ENCODE results near the gene ARFGAP1.

The ARFGAP1 gene

DNA sequence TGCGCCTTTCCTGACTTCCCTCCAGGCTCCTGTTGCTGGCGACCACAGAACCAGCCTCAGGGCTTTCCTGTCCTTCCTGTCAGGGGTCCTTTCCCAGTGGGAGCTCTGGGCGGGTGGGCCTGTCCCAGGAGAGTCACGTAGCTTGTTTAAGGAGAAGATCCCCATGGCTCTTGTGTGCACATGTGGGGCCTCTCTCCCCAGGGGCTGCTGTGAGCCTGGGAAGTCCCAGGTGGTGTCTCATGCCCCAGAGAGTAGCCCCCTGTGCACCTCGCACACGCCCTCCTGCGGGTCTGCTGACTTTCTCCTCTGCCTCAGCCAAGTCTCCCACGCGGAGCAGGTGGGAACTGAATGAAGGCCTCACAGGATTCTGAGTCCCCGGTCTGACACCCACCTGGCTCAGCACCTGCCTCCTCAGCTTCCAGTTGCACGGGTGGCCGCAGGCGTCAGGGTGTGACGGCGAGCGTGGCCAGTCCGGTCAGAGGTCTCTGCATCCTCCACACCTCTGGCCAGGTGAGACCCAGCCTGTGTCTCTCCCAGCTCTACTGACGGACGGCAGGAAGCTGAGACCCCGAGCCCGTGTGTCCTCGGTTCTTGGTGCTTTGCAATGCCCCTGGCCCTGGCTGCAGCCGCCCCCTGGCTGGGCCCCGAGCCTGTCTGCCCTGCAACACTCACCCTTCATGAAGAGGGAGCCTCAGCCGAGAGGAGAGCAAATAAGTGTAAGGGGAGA, 12.7 kb upstream of the ARFGAP1 start:
- no peak for DNase-seq (ENCODE audit: low read depth, low spot score)

DNA sequence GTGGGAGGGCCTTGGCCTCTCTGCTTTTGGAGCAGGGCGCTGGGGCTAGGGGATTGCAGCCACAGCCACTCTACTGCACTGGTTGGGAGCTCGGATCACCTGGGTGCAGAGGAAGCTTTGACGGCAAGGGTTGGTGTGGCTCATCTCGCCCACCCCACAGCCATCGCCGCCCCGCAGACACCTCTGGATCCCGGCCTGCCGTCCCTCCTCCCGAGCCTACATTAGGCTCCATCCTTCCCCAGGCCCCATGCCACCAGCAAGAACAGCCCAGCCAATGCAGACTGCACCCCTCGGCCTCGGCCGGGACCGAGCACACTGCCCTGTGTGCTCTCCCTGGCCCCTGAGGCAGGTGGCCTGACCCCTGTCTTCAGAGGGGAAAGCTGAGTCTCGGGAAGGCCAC, 12.1 kb upstream of the ARFGAP1 start:
- DNase-seq (ENCODE audit: low read depth, low spot score) = no peak

DNA sequence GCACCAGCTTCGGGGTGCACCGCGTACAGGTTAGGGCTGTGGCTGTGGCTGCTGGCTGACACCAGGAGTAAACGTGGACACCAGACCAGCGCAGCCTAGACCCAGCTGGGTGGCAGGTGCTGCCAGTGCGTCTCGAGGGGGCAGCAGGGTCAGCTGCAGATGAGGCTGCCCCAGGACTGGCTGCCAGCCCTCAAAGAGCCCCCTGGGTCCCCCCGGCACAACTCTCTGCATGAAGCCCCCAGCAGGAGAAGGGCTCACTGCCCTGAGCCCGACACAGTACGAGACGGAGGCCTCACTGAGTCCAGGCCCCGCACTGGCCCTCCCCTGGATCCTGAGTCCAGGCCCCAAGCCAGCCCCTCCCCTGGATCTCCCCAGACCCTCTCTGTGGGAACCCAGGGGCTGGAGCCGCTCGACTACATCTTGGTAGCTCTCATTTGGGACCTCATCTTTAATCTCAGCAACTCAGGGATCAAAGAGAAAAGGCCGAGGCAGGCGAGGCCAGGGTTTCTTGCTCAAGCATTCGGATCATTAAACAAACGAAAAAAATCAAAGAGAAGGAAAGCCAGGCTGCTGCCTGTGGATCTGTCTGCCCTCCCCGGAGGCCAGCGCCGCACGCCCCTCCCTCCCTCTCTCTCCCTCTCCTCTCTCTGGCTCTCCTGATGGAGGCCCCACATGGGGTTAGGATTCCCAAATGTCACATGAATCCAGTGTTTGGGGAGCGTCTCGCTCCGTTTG, 11.4 kb upstream of the ARFGAP1 start:
- no peak for DNase-seq (ENCODE audit: low read depth, low spot score)

DNA sequence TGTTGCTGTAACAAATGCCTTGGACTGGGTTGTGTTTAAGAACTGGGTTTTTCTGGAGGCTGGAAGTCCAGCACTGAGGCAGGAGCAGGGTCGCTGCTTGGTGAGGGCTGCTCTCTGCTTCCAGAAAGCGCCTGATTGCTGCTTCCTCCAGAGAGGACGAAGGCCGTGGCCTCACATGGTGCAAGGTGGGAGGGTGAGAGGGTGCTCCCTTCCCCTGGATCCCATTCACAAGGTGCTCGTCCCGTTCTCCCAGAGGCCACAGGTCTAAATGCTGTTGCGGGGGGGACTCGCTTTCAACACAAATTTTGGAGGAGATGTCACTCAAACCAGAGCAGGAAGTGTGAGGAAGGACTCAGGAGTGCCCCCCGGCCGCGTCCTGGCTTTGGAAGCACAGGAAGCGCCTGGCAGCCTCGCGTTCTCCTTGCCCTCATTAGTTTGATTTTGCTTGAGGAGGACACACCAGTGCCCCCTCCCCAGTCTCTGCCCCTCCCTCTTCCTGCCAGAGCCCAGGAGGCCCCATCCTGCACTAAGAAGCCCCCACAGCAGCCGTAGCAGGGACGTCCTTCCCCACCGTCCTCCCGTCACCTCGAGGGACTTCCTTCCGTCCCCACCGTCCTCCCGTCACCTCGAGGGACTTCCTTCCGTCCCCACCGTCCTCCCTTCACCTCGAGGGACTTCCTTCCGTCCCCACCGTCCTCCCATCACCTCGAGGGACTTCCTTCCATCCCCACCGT, 10.7 kb upstream of the ARFGAP1 start:
- DNase-seq (ENCODE audit: low read depth, low spot score) = no peak

DNA sequence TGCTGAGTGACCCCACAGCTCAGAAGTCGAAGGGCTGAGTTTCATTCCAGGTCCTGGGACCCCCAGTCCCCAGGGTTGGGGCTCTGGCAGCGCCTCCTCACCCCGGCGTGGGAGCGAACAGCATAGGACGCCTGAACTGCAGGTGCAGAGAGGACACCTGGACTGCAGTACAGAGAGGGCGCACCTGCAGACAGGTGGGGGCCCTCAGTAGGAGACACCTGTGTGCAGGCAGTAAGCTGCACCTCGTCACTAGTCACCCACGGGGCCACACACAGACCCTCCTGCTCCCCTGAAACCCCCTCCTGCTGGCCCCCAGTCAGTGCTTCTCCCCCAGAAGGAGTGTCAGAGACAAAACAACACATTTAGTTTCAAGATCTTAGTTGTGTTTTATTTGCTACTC, 9.8 kb upstream of the ARFGAP1 start:
- no peak for DNase-seq (ENCODE audit: low read depth, low spot score)

DNA sequence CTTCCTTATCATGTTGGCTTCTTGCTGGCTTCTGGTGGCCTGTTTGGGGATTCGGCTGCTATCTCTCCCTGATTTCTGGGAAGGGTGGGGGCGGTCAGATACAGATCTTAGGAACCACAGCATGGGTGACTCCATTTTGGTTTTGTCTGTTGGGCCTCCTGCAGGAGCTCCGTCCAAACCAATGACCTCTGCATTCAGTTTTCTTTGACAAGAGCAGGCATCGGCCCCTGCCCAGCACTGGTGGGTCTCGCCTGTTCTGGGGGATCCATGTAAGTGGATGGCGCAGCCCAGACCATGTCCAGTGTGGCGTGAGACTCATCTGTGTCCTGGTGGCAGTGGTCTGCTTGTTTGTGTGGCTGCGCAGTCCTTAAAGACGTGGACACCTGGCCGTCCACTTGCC, 8.6 kb upstream of the ARFGAP1 start:
- no peak for DNase-seq (ENCODE audit: low read depth, low spot score)

DNA sequence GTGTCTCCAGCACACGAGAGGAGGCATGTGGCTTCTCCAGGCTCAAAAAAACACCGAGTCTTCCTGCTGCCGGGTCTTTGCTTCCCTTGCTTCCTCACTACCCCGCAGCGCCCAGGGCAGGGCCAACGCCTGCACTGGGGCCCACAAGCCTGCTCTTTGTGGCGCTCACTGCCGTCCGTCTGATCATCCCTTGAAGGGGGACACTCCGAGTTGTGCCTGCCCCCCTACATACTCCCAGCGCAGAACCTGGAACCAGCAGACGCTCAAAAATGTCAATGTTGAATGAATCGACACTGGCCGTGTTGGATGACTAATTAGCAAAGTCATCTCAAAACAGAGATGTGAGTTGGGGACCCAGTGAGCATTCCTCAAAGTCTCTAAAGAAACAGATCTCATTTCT, 8.1 kb upstream of the ARFGAP1 start:
- no peak for DNase-seq (ENCODE audit: low read depth, low spot score)

DNA sequence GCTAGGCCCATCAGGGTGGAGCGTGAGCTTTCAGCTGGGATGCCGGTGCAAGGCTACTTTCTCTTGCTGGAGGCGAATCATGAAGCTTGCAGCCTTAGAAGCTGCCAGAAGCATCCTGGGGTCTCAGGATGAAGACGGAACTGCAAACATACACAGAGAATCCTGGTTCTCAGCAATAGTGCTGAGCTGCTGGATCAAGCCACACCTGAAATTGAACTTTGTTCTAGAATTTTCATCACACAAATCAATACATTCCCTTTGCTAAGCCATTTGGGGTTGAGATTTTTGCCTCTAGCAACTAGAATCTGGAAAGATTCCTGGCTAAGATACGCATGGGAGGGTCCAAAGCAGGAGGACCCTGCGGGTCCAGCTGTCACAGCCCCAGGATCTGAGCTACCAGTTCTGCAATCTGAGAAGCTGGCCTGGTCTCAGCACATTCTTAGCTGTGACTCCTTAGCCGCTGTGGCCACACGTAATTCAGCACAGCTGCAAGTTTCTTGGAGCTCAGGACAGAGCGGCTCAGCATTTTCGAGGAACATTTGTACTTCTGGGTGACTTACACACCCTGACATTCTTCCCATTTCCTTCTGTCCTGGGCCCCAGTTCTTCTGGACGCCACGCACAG, 6.6 kb upstream of the ARFGAP1 start:
- no peak for DNase-seq (ENCODE audit: low read depth, low spot score)

DNA sequence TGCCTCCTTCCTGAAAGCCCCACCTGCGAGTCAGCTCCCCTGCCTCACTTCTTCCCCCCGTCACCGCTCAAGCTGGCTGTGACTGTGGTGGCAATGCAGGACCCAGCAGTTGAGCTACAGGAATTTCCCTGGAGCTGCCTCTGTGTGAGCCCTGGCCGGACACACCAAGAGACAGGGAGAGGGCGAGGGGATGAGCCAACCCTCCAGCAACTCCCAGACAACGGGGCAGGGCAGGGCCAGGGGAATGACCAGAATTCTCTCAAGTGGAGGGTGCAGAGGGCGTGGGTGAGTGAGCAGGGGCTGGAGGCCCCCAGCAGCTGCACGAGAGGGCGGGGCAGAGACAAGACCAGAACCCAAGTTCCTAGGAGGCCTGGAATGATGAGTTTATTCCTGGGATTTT, 4.9 kb upstream of the ARFGAP1 start:
- no peak for DNase-seq (ENCODE audit: low read depth, low spot score)

DNA sequence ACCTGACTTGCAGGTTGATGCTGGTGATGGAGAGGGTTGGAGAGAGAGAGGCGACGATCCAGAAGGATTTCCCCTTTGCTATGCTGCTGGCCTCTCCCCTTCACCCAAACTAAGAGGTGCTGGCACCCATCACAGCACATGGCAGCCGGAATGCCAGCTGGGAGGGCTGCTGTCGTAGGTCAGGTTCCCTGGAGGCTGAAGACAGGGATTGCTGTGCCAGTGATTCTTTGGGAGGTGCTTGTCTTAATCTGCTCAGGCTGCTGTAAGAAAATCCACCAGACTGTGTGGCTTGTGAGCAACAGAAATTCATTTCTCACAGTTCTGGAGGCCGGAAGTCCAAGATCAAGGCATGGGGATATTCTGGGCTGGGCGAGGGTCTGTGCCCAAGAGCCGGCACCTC, 4.4 kb upstream of the ARFGAP1 start:
- DNase-seq (ENCODE audit: low read depth, low spot score) = no peak

DNA sequence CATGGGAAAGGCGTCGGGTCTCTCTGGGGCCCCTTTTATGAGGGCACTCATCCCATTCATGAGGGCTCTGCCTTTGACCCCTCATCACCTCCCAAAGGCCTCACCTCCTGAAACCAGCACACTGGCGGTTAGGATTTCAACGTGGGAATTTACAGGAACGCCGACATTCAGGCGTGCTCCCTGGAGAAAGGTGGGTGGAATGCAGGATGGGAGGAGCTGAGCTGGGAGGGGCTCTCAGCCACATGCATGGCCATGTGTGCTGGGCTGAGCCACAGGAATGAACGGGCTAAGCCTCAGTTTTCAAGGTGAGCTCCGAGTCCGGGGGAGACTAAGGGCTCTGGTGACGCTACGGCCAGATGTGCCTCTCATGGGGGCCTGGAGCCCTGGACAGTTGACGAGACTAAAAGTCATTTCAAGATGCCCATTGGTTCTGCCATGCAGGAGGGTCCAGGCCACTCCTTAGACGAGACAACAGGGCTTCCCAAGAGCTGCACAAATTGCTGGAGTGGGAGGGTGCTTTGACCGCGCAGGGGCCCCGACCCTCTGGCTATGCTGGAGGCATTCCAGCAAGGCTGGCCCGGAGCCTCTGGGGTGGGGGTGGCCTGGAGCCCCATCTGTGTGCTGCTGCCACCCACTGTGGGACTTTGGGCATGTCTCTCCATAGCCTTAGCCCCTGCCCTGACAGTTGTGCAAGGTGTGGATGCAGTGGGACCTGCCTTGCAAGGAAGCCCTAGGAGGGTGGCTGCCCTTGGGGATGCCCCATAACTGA, 3.8 kb upstream of the ARFGAP1 start:
- DNase-seq (ENCODE audit: low read depth, low spot score) = no peak

DNA sequence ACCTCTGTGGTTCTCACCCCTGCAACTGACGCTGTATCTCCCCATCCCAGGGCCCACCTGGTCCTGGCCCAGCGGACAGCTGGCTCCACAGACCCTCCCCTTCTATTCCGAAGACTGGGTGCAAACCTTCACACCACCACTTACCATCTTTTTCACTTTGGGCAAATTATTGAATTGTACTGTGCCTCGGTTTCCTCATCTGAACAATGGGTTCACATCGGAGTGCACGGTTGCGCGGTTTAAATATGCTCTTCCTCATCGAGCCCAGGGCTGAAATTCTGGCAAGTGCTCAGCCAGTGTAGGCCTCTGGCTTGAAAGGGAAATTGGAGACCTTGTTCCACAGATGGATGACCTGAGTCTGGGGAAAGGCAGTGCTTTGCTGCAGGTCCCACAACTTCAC, 2.9 kb upstream of the ARFGAP1 start:
- no peak for DNase-seq (ENCODE audit: low read depth, low spot score)

DNA sequence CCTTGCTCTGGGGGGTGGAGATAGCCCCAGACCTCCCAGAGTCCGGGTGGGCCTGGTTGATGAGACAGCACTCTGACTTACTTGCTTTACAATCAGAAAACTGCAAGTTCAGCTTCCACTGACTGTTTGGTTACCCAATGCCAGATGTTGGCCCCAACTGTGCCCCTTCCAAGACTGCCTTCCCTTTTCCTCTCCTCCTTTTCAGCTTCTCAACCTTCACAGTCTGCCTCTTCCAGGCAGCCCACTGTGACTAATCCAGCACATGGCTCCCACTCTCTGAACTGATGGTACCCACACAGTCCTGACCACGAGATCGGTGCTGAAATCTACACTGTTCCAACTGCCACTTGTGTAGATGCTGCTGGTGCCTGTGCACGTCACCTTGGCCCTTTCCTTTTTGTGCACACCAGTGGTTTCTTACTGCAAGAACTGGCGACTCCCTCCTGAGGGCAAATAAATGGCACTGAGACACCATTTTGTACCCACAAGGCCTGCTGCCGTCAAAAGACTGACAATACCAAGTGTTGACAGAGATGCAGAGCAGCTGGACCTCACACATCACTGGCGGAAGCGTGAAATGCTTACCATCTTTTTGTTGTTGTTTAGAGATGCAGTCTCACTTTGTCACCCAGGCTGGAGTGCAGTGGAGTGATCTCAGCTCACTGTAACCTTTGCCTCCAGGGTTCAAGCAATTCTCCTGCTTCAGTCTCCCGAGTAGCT, 1.8 kb upstream of the ARFGAP1 start:
- DNase-seq (ENCODE audit: low read depth, low spot score) = no peak

DNA sequence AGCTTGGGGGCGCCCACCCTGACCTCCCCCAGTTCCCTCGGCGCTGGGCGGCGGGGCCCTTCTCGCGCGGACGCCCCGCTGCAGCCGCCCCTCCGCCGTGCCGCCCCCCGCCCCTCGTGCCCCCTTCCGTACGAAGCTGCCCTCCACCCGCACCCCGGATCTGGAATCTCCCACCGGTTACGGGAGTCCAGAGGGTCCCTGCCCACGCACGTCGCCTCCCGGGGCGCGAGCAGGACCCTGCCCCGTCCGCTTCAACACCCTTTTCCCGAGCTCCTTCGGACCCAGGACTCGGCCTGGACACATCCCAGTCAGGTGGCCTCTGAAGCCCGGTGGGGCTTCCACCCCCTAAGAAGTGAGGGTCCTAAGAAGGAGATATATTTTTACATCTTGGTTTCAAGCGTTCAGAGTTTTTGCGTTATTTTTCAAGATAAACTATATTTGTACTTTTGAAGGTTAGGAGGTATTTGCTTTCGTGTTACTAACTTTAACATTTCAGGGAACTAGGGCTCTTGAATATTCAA, 506 bp downstream of the ARFGAP1 start:
- DNase-seq (ENCODE audit: low read depth, low spot score) = no peak

DNA sequence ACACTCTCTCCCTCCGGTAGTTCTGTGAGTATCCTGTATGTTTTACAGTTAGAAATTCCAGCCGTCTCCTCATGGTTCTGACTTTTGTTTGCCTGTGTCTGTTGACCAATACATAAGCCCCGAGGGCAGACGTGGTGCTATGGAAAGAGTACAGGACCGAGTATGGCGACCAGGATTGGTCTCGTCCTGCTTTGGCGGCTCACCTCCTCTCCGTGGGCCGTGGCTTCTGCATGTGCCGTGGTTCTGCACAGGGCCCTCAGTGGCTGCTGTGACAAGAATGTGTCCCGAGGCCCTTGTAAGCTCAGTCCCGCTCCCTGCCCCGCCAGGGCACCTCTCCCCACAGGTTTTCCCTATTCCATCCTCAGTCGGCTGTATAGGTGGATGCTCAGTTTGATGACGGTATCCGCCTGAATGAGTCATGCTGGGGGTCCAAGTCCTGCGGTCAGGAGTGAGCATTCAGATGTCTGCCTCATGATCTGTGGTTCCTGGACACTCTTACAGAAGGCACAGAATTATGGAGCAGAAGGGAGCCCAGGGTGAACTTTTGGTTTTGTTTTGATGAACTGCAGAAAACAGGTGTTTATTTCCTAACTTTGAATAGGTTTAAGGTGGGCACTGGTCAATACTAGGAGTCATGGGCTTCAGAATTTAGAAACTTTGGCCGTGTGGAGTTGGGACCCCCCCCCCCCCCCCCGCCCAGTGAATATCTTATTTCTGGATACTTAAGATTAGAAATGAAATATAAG, 1.2 kb downstream of the ARFGAP1 start:
- DNase-seq (ENCODE audit: low read depth, low spot score) = no peak

DNA sequence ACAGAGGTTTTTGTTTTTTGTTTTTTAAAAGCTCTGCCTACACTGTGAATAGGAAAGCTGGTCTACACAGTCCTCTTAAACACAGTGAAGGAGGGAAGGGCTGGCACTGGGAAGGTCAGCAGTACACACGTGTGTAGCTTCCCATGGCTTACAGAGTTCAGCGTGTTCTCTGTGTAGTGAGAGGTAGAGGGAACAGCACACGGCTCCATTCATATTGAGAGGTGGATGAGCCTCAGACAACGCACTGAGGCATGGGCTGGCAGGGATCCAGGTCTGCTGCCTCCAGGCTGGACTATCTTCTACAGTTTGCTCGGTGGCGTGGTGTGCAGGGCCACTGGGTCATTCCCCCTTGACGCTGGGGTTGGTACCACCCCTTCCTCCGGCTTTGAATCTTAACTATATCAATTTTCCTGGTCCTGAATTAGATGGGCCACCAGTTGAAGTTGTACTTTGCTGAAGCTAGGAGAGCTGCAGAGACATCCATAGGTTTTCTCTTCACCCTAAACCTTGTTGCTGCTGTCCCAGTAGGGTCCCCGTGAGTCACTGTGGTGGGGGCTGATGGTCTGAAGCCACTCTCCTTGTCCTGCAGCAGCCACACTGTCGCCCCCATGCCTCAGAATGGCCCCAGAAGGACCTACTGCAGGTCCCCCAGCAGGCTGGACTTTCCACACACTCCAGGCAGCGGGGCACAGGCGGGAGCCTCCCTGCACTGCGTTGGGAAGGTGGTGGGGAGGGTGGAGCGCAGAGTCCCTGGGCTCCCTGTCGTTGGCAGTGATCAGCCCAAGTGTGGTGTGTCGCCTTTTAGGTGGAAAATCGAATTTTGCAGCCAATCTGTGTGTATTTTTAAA, 2.0 kb downstream of the ARFGAP1 start:
- no peak for DNase-seq (ENCODE audit: low read depth, low spot score)

DNA sequence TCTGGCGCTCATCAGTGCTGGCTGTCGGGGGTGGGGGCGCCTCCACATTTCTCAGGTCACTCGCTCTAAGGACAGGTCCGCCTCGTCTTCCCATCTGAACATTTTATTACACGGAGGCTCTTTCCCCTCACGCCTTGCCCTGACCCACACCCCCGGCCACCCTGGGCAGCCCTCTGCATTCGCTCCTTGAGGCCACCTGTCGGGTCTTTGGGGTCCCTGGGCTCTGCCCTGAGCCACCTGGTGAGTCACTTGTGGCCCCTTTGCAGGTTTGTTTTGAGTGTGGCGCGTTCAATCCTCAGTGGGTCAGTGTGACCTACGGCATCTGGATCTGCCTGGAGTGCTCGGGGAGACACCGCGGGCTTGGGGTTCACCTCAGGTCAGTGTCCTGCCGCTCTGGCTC, 3.2 kb downstream of the ARFGAP1 start:
- no peak for DNase-seq (ENCODE audit: low read depth, low spot score)

DNA sequence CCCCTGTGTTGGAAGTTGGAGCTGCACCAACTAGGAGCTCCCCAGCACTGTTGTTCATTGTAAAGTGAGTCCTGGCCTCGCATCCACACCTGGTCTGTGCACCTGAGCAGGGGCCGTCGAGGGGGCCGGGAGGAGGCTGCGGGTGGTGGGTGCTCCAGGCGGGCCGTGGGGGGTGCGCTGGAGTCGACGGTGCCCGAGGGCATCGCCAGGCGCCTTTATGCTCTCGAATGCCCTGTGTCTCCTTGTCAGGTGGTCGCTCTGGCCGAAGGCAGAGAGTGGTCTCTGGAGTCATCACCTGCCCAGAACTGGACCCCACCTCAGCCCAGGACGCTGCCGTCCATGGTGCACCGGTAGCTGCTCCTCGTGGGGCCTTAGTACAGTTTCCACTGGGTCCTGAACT, 4.3 kb downstream of the ARFGAP1 start:
- DNase-seq (ENCODE audit: low read depth, low spot score) = no peak

All from activated CD4-positive, CD25-positive, alpha-beta regulatory T cell treated with anti-CD3 and anti-CD28 coated beads, Interleukin-2, amount 50 U/mL, for 16 hours (primary cell).